Calu3 (cell line): ENCODE measurements around the gene NCOA6. TPM values are rescaled to one million over a fixed set of nuclear protein-coding genes. Genes with fewer than 3 reads are reported as not detected.

Experiments used
- BruUV-seq: library from RNA; stranded (reverse); fragments of 400-500 nt; replicated peaks from 2 replicates; lab custom pipeline; 2021; lab: Mats Ljungman, UMichigan
- CTCF ChIA-PET: fragments of 300-600 bp; sonication (Branson Sonifier 250); formaldehyde crosslinking; loops from one replicate; lab custom pipeline; 2022; ENCODE audit warnings: antibody characterized with exemption; lab: Charles Lee
- DNase-seq: peaks from one replicate; pipeline ENCODE4 v3.0.0; 2022
- H3K27ac Mint-ChIP-seq: one replicate; pipeline ENCODE4 v1.8.0; 2022; ENCODE audit warnings: mixed read lengths; ENCODE audit not compliant: unreplicated experiment
- H3K27me3 Mint-ChIP-seq: one replicate; pipeline ENCODE4 v1.8.0; 2022; ENCODE audit warnings: mixed read lengths; ENCODE audit not compliant: unreplicated experiment
- H3K36me3 Mint-ChIP-seq: one replicate; pipeline ENCODE4 v1.8.0; 2022; ENCODE audit warnings: mild to moderate bottlenecking, moderate library complexity, mixed read lengths; ENCODE audit not compliant: insufficient read depth, unreplicated experiment
- H3K4me1 Mint-ChIP-seq: one replicate; pipeline ENCODE4 v1.8.0; 2022; ENCODE audit warnings: mild to moderate bottlenecking, low read depth, mixed read lengths; ENCODE audit not compliant: unreplicated experiment
- H3K4me3 Mint-ChIP-seq: one replicate; pipeline ENCODE4 v1.8.0; 2022; ENCODE audit warnings: mild to moderate bottlenecking, low read depth, moderate library complexity, mixed read lengths; ENCODE audit not compliant: unreplicated experiment
- H3K9me3 Mint-ChIP-seq: one replicate; pipeline ENCODE4 v1.8.0; 2022; ENCODE audit warnings: low read depth, mixed read lengths; ENCODE audit not compliant: unreplicated experiment
- intact Hi-C: fragments of 100-400 bp; cut with micrococcal nuclease; formaldehyde crosslinking; loops from one replicate; pipeline ENCODE4 v1.10.0; 2022; ENCODE audit not compliant: unreplicated experiment
- total RNA-seq: library from RNA; stranded (reverse); gene quantifications from 2 replicates; pipeline ENCODE4 v1.2.3, GENCODE V29; 2022
- TF ChIP-seq, protein P1 (sequence below): fragments of 200-600 bp; IDR thresholded peaks from one replicate; pipeline ENCODE4 v1.8.0; 2022; ENCODE audit warnings: antibody characterized with exemption; ENCODE audit not compliant: unreplicated experiment

Gene NCOA6
- total RNA-seq, 1 experiment from 2014 or later = 42.8 TPM

DNA sequence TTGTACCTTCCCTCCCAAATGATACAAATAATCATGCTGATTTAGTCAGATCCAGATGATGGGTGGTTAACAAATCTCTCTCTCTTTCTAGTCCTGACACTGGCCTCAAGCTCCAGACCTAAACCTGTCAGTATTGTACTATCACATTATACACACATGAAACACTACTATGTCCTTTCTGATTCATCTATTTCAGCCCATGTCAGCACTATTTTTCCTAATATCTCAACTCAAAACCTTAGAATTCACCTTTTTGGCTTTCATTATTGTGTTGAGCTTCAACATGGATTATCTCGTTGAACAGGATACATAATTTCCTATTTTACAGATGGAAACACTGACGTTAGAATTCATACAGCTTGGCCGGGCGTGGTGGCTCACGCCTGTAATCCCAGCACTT is 152.0 kb downstream of the NCOA6 start:
- no peak for DNase-seq
- H3K4me3 Mint-ChIP-seq = no peak overlapping the region
- H3K27me3 Mint-ChIP-seq = no peaks in the 10 kb centered on the region
- TF ChIP-seq, protein P1, sequence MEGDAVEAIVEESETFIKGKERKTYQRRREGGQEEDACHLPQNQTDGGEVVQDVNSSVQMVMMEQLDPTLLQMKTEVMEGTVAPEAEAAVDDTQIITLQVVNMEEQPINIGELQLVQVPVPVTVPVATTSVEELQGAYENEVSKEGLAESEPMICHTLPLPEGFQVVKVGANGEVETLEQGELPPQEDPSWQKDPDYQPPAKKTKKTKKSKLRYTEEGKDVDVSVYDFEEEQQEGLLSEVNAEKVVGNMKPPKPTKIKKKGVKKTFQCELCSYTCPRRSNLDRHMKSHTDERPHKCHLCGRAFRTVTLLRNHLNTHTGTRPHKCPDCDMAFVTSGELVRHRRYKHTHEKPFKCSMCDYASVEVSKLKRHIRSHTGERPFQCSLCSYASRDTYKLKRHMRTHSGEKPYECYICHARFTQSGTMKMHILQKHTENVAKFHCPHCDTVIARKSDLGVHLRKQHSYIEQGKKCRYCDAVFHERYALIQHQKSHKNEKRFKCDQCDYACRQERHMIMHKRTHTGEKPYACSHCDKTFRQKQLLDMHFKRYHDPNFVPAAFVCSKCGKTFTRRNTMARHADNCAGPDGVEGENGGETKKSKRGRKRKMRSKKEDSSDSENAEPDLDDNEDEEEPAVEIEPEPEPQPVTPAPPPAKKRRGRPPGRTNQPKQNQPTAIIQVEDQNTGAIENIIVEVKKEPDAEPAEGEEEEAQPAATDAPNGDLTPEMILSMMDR = no peak
- H3K27ac Mint-ChIP-seq = no peak overlapping the region
- H3K9me3 Mint-ChIP-seq = no peaks in the 10 kb centered on the region
- CTCF ChIA-PET = no interaction called here
- H3K36me3 Mint-ChIP-seq = peaks cover 17% of the 10 kb centered on the region
- peaks cover 18% of the 10 kb centered on the region for H3K4me1 Mint-ChIP-seq
- intact Hi-C loops = no loop called here
- BruUV-seq = no TSS peak

DNA sequence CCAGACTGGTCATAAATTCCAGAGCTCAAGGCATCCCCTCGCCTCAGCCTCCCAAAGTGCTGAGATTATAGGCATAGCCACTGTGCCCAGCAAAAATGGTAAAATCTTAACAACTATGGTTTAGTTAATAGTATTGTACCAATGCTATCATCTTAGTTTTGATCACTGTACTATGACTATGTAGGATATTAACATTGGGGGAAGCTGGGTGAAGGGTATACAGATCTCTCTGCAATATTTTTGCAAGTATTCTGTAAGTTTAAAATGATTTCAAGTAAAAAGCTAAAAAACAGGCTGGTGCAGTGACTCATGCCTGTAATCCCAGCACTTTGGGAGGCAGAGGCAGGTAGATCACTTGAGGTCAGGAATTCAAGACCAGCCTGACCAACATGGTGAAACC is 156.4 kb downstream of the NCOA6 start:
- CTCF ChIA-PET = interaction anchor here (0.9 to 1.8 kb wide), 2 partner anchors 8 to 14 kb away, joined by 3 to 4 read pairs; partner anchors contain the start of gene PIGU
- Mint-ChIP-seq H3K36me3 (no peaks in the 10 kb centered on the region), H3K9me3 (no peaks in the 10 kb centered on the region), H3K4me3 (no peak overlapping the region), H3K27me3 (no peaks in the 10 kb centered on the region), H3K4me1 (no peaks in the 10 kb centered on the region), H3K27ac (no peak overlapping the region)
- intact Hi-C loops = no loop called here
- TF ChIP-seq, protein P1 = no peak
- BruUV-seq = no TSS peak
- DNase-seq = no peak

Other genes starting within 250 kb of the NCOA6 start
- 42.8 and 44.6 TPM in 2 replicates for gene PIGU, start 148.6 kb downstream of the NCOA6 start, total RNA-seq
- 5.0 and 5.2 TPM in 2 replicates for gene TP53INP2, start 121.3 kb downstream of the NCOA6 start, total RNA-seq
- 13.5 and 16.2 TPM in 2 replicates for gene GGT7, start 47.2 kb upstream of the NCOA6 start, total RNA-seq
- 34.9 and 35.3 TPM in 2 replicates for gene ACSS2, start 51.0 kb upstream of the NCOA6 start, total RNA-seq
- 110 and 116 TPM in 2 replicates for gene GSS, start 130.2 kb upstream of the NCOA6 start, total RNA-seq
- gene MYH7B, start 130.2 kb upstream of the NCOA6 start, total RNA-seq = 0.52 and 0.73 TPM in 2 replicates